Endometrial microvascular endothelial cells (primary cell): ENCODE measurements around the gene PADI1. TPM values are rescaled to one million over a fixed set of nuclear protein-coding genes. Genes with fewer than 3 reads are reported as not detected.

Experiments used
- in situ Hi-C: cut with HindIII; loops from 2 replicates; pipeline ENCODE4 v1.10.0; 2017; ENCODE audit warnings: low sequenced_read_pairs, low pct_unique_long_range_greater_than_20kb; ENCODE audit errors: inconsistent ontology term
- total RNA-seq: library from RNA; depleted of rRNA; stranded (reverse); fragments of >200 nt; gene quantifications from one replicate; pipeline ENCODE4 v1.2.3, GENCODE V29; 2015; ENCODE audit errors: inconsistent ontology term

The PADI1 gene
- total RNA-seq, 1 donor from 2014 or later: not detected

GRCh38 chr1:17194615-17195528, 10.1 kb upstream of the PADI1 start:
- in situ Hi-C loops: no loop called here

GRCh38 chr1:17195731-17196130, 9.2 kb upstream of the PADI1 start:
- in situ Hi-C loops: no loop called here

- in situ Hi-C loops: no loop called here
Observed at GRCh38 chr1:17196496-17197185, 8.3 kb upstream of the PADI1 start.

- in situ Hi-C loops: no loop called here
Observed at GRCh38 chr1:17197696-17198095, 7.2 kb upstream of the PADI1 start.

- in situ Hi-C loops: no loop called here
Observed at GRCh38 chr1:17198476-17199258, 6.3 kb upstream of the PADI1 start.

- in situ Hi-C loops: no loop called here
Observed at GRCh38 chr1:17199267-17200044, 5.5 kb upstream of the PADI1 start.

GRCh38 chr1:17200246-17200645, 4.7 kb upstream of the PADI1 start:
- in situ Hi-C loops: no loop called here

GRCh38 chr1:17200756-17201155, 4.2 kb upstream of the PADI1 start:
- in situ Hi-C loops: no loop called here

- in situ Hi-C loops: no loop called here
Observed at GRCh38 chr1:17201201-17202021, 3.5 kb upstream of the PADI1 start.

- in situ Hi-C loops: no loop called here
Observed at GRCh38 chr1:17205652-17206051, 724 bp downstream of the PADI1 start.

GRCh38 chr1:17206196-17206595, 1.3 kb downstream of the PADI1 start:
- in situ Hi-C loops: no loop called here

- in situ Hi-C loops: no loop called here
Observed at GRCh38 chr1:17207046-17207445, 2.1 kb downstream of the PADI1 start.

GRCh38 chr1:17207540-17207939, 2.6 kb downstream of the PADI1 start:
- in situ Hi-C loops: no loop called here

GRCh38 chr1:17207966-17208418, 3.1 kb downstream of the PADI1 start:
- in situ Hi-C loops: no loop called here

- in situ Hi-C loops: no loop called here
Observed at GRCh38 chr1:17208546-17208945, 3.6 kb downstream of the PADI1 start.

- in situ Hi-C loops: no loop called here
Observed at GRCh38 chr1:17209430-17209829, 4.5 kb downstream of the PADI1 start.

GRCh38 chr1:17210176-17210575, 5.2 kb downstream of the PADI1 start:
- in situ Hi-C loops: no loop called here

- in situ Hi-C loops: no loop called here
Observed at GRCh38 chr1:17211377-17211776, 6.4 kb downstream of the PADI1 start.
